ENCODE data around the gene HBP1. TPM values are rescaled to one million over a fixed set of nuclear protein-coding genes. Genes with fewer than 3 reads are reported as not detected.

HBP1 gene
- total RNA-seq, 2 donors from 2014 or later, result 51.8 to 69.8 TPM

DNA sequence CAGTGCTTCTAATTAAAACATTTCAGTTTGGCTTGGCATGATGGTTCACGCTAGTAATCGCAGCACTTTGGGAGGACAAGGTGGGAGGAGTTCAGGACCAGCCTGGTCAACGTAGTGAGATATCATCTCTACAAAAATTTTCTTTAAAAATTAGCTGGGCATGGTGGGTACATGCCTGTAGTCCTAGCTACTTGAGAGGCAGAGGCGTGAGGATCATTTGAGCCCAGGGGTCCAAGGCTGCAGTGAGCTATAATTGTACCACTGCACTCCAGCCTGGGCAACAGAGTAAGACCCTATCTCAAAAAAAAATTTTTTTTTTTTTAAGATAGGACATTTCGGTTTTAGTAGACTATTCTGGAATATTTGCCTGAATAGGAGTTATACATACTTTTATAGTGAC is 12.4 kb downstream of the HBP1 start:
- TF ChIP-seq, protein P1, sequence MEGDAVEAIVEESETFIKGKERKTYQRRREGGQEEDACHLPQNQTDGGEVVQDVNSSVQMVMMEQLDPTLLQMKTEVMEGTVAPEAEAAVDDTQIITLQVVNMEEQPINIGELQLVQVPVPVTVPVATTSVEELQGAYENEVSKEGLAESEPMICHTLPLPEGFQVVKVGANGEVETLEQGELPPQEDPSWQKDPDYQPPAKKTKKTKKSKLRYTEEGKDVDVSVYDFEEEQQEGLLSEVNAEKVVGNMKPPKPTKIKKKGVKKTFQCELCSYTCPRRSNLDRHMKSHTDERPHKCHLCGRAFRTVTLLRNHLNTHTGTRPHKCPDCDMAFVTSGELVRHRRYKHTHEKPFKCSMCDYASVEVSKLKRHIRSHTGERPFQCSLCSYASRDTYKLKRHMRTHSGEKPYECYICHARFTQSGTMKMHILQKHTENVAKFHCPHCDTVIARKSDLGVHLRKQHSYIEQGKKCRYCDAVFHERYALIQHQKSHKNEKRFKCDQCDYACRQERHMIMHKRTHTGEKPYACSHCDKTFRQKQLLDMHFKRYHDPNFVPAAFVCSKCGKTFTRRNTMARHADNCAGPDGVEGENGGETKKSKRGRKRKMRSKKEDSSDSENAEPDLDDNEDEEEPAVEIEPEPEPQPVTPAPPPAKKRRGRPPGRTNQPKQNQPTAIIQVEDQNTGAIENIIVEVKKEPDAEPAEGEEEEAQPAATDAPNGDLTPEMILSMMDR (IDR thresholded peaks at IDR 0.05), result no peak
- Histone ChIP-seq H3K27me3 (no peaks in the 10 kb centered on the region), H3K4me3 (no peak overlapping the region), H3K9me3 (no peaks in the 10 kb centered on the region), H3K27ac (no peak overlapping the region), H3K36me3 (peaks cover 49% of the 10 kb centered on the region), H3K4me1 (peaks cover 0 to 39% of the 10 kb centered on the region in 2 donors)
- DNase-seq (ENCODE audit: low spot score), result no peak

DNA sequence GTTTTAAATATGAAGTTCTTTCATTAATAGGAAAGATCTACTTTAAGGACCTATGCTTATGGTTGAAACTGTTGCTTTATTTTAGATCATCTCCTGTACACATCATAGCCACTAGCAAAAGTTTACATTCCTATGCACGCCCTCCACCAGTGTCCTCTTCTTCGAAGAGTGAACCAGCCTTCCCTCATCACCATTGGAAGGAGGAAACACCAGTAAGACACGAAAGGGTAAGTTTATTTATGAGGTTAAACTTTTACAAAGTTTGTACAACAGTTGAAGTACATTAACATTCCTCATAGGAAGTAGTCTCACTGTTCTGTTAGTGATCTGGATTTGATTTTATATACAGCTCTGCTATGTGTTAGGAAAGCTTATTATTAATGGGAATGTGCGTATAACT is 16.9 kb downstream of the HBP1 start:
- Histone ChIP-seq H3K27ac (no peak overlapping the region), H3K4me3 (no peak overlapping the region), H3K9me3 (no peaks in the 10 kb centered on the region), H3K36me3 (peaks cover 83% of the 10 kb centered on the region), H3K27me3 (no peaks in the 10 kb centered on the region), H3K4me1 (peaks cover 0 to 2% of the 10 kb centered on the region in 2 donors)
- DNase-seq (ENCODE audit: low spot score), result no peak
- TF ChIP-seq, protein P1 (IDR thresholded peaks at IDR 0.05), result no peak

DNA sequence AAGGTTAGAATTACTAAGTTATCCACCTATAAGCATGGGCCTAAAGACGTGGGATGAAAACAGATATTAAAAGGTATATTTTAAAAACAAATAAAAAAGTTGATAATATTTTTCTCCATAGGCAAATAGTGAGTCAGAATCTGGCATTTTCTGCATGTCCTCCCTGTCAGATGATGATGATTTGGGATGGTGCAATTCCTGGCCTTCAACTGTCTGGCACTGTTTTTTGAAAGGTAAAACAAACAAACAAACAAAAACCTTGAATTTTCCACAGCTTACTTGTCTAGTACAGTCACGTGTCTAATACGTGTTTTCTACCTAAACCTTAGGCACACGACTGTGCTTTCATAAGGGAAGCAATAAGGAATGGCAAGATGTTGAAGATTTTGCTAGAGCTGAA is 17.4 kb downstream of the HBP1 start:
- Histone ChIP-seq H3K27me3 (no peaks in the 10 kb centered on the region), H3K27ac (no peak overlapping the region), H3K4me3 (no peak overlapping the region), H3K9me3 (no peaks in the 10 kb centered on the region), H3K36me3 (peaks cover 83% of the 10 kb centered on the region), H3K4me1 (no peaks in the 10 kb centered on the region)
- TF ChIP-seq, protein P1 (IDR thresholded peaks at IDR 0.05), result no peak
- DNase-seq (ENCODE audit: low spot score), result no peak

DNA sequence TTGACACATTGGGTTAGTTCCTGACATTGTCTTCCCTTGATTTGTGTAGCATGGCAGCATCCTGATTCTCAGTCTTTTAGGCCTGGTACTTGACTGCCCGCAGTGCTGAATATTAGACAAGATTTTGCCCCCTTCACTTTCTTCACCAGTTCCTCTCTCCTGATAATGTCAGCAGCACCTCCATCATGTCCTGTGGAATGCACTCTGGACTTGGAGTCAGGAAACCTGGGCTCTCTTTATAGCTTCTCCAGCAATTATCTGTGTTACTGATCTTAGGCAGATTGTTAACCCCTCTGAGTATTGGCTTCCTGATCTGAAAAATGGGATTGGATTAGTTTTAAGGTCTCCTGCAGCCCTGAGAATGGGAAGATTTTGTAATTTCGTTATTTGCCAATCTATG is 19.0 kb downstream of the HBP1 start:
- TF ChIP-seq, protein P1 (IDR thresholded peaks at IDR 0.05), result no peak
- Histone ChIP-seq H3K9me3 (no peaks in the 10 kb centered on the region), H3K4me3 (no peak overlapping the region), H3K27me3 (no peaks in the 10 kb centered on the region), H3K4me1 (no peaks in the 10 kb centered on the region), H3K36me3 (peaks cover 80% of the 10 kb centered on the region), H3K27ac (no peak overlapping the region)
- no peak for DNase-seq (ENCODE audit: low spot score)

DNA sequence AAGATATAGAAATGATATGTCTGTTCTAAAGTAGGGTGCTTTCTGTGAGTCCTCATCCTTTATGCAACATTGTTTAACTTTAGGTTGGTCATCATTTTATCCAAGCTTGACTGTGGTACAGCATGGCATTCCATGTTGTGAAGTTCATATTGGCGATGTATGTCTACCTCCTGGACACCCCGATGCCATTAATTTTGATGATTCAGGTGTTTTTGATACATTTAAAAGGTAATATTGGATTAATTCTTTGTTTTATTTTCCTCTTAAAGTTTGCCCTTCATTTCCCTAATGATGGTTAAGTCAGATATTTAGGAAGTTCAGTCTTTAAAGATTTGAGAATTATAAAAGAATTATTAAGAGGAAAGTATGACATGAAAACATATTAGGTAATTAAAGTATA is 21.3 kb downstream of the HBP1 start:
- no peaks in the 10 kb centered on the region for H3K9me3 ChIP-seq
- H3K4me1 ChIP-seq, result peaks cover 0 to 12% of the 10 kb centered on the region in 2 donors
- H3K36me3 ChIP-seq, result peaks cover 70% of the 10 kb centered on the region
- no peak overlapping the region for H3K4me3 ChIP-seq
- no peak overlapping the region for H3K27ac ChIP-seq
- DNase-seq (ENCODE audit: low spot score), result no peak
- TF ChIP-seq, protein P1 (IDR thresholded peaks at IDR 0.05), result no peak
- H3K27me3 ChIP-seq, result no peaks in the 10 kb centered on the region

DNA sequence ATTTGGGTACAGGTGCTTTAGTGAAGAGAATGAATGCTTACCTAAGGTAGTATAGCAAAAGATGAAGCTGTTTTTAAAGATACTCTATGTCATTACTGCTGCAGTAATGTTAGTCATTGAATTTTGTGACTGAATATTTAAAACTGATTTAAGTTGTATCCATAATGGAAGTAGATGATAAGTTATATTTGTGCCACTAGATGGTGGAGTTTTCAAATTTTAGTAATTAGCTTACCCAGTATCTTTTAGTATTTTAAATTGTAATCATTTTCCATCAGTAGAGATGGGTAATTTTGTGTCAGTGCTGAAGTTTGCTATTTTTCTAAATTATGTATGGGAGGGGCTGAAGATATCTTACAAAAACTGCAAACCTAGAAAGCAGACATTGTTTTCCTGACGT is 25.2 kb downstream of the HBP1 start:
- no peaks in the 10 kb centered on the region for H3K27me3 ChIP-seq
- peaks cover 76% of the 10 kb centered on the region for H3K36me3 ChIP-seq
- peak overlapping the region in 1 of 2 donors; percentile 12 for H3K27ac ChIP-seq
- no peak for DNase-seq (ENCODE audit: low spot score)
- H3K4me3 ChIP-seq, result no peak overlapping the region
- no peaks in the 10 kb centered on the region for H3K9me3 ChIP-seq
- peaks cover 0 to 12% of the 10 kb centered on the region in 2 donors for H3K4me1 ChIP-seq
- TF ChIP-seq, protein P1 (IDR thresholded peaks at IDR 0.05), result peak in 1 of 2 donors; percentile 33

Data from right atrium auricular region (tissue), 2 donors.